H1 (cell line): Measurements from ENCODE around the gene MED13. TPM values are rescaled to one million over a fixed set of nuclear protein-coding genes. Genes with fewer than 3 reads are reported as not detected.

Experiments used
- CTCF ChIA-PET: fragments of 300-600 bp; sonication (Branson Sonifier 250); formaldehyde crosslinking; loops from one replicate; lab custom pipeline; 2021; ENCODE audit not compliant: partially characterized antibody; lab: Charles Lee
- POLR2A ChIA-PET: fragments of 300-600 bp; sonication (Branson Sonifier 250); formaldehyde crosslinking; loops from one replicate; lab custom pipeline; 2021; ENCODE audit warnings: inconsistent platforms; ENCODE audit not compliant: partially characterized antibody; lab: Charles Lee
- DNase-seq, 2 experiments: peaks; one replicate each; pipeline versions ENCODE4 v3.0.0 to v3.0.0-alpha.2; 2010 to 2022; ENCODE audit warnings: low spot score in 2 of 2, low read depth in 1 of 2, mixed read lengths in 1 of 2
- FAIRE-seq: peaks from 2 replicates; lab custom pipeline; 2011; peaks lifted over from hg19 to GRCh38; lab: Jason Lieb, UNC
- H2AFZ ChIP-seq: 2 replicates; pipeline ENCODE4 v1.8.1; 2012; ENCODE audit warnings: low read length, inconsistent platforms
- H2AK5ac ChIP-seq: 2 replicates; pipeline ENCODE4 v1.6.1; 2013; ENCODE audit warnings: low read depth, low read length
- H2BK120ac ChIP-seq: replicated peaks from 2 replicates; pipeline ENCODE3; 2013; ENCODE audit warnings: low read depth, low read length, inconsistent platforms
- H2BK12ac ChIP-seq: 2 replicates; pipeline ENCODE4 v1.6.1; 2013; ENCODE audit warnings: low read depth, low read length
- H2BK15ac ChIP-seq: 2 replicates; pipeline ENCODE4 v1.6.1; 2013; ENCODE audit warnings: low read length
- H2BK20ac ChIP-seq: 2 replicates; pipeline ENCODE4 v1.6.1; 2013; ENCODE audit warnings: low read length
- H2BK5ac ChIP-seq: 2 replicates; pipeline ENCODE4 v1.6.1; 2013; ENCODE audit warnings: low read depth, low read length
- H3K14ac ChIP-seq: 2 replicates; pipeline ENCODE4 v1.6.1; 2013; ENCODE audit warnings: inconsistent platforms; ENCODE audit not compliant: insufficient read length
- H3K18ac ChIP-seq: 2 replicates; pipeline ENCODE4 v1.6.1; 2013; ENCODE audit warnings: low read length; ENCODE audit errors: extremely low read depth
- H3K23ac ChIP-seq: 2 replicates; pipeline ENCODE4 v1.6.1; 2013; ENCODE audit warnings: inconsistent platforms; ENCODE audit not compliant: insufficient read length
- H3K23me2 ChIP-seq: 2 replicates; pipeline ENCODE4 v1.6.1; 2013; ENCODE audit warnings: low read depth, low read length
- H3K27ac ChIP-seq: 2 replicates; pipeline ENCODE4 v1.6.1; 2011; ENCODE audit warnings: low read depth, low read length, inconsistent platforms
- H3K27me3 ChIP-seq, 4 experiments: replicated peaks in 1 of 4; 1 replicate in 1 of 4; 2 replicates in 3 of 4; pipeline versions ENCODE4 v1.6.1 to v1.8.1; 2011 to 2013; ENCODE audit warnings: low read length in 3 of 4, mild to moderate bottlenecking in 3 of 4, inconsistent platforms in 2 of 4, mixed read lengths in 2 of 4, moderate library complexity in 1 of 4; ENCODE audit not compliant: control insufficient read depth in 3 of 4, insufficient read depth in 3 of 4; ENCODE audit errors: extremely low read depth in 1 of 4
- H3K36me3 ChIP-seq, 4 experiments: 2 replicates each; pipeline versions ENCODE4 v1.6.1 to v1.8.1; 2011 to 2013; ENCODE audit warnings: mild to moderate bottlenecking in 4 of 4, low read length in 3 of 4, moderate library complexity in 2 of 4, control low read depth in 1 of 4, inconsistent platforms in 1 of 4; ENCODE audit not compliant: insufficient read depth in 4 of 4, control insufficient read depth in 2 of 4
- H3K4ac ChIP-seq: replicated peaks from 2 replicates; pipeline ENCODE3; 2013; ENCODE audit warnings: low read length, low read depth, mixed read lengths, inconsistent platforms; ENCODE audit not compliant: insufficient read length
- H3K4me1 ChIP-seq, 4 experiments: replicated peaks in 1 of 4; 1 replicate in 1 of 4; 2 replicates in 3 of 4; pipeline versions ENCODE4 v1.6.1 to v1.8.1; 2011 to 2013; ENCODE audit warnings: low read length in 3 of 4, inconsistent platforms in 2 of 4, mixed read lengths in 1 of 4; ENCODE audit not compliant: insufficient read depth in 4 of 4, control insufficient read depth in 3 of 4
- H3K4me2 ChIP-seq, 2 experiments: 2 replicates each; pipeline versions ENCODE4 v1.6.1 to v1.8.1; 2011 to 2013; ENCODE audit warnings: low read depth in 2 of 2, low read length in 2 of 2, control low read depth in 1 of 2, inconsistent platforms in 1 of 2, mild to moderate bottlenecking in 1 of 2; ENCODE audit not compliant: insufficient read depth in 1 of 2
- H3K4me3 ChIP-seq, 4 experiments: fragments of 200-600, 300-600 bp in 1 of 4; sonication (generic), shearing (Covaris generic), sonication (Bioruptor Twin) in 1 of 4; 2 replicates each; pipeline versions ENCODE4 v1.5.1 to v1.8.1; 2011 to 2016; ENCODE audit warnings: low read length in 4 of 4, low read depth in 3 of 4, control low read depth in 2 of 4, inconsistent platforms in 2 of 4, mild to moderate bottlenecking in 2 of 4, mixed read lengths in 1 of 4, moderate library complexity in 1 of 4; ENCODE audit not compliant: insufficient read depth in 2 of 4; ENCODE audit errors: extremely low read depth in 1 of 4
- H3K56ac ChIP-seq: replicated peaks from 2 replicates; pipeline ENCODE3; 2013; ENCODE audit warnings: low read depth, mild to moderate bottlenecking, mixed read lengths, low read length, inconsistent platforms; ENCODE audit not compliant: insufficient read length
- H3K79me1 ChIP-seq: 2 replicates; pipeline ENCODE4 v1.6.1; 2013; ENCODE audit warnings: low read depth, low read length, control low read depth
- H3K79me2 ChIP-seq, 2 experiments: 2 replicates each; pipeline versions ENCODE4 v1.6.1 to v1.8.1; 2012 to 2013; ENCODE audit warnings: low read length in 2 of 2, mild to moderate bottlenecking in 2 of 2, inconsistent platforms in 1 of 2; ENCODE audit not compliant: insufficient read depth in 2 of 2, control insufficient read depth in 1 of 2
- H3K9ac ChIP-seq, 4 experiments: replicated peaks in 1 of 4; 1 replicate in 1 of 4; 2 replicates in 3 of 4; pipeline versions ENCODE4 v1.6.1 to v1.8.1; 2011 to 2013; ENCODE audit warnings: low read depth in 3 of 4, low read length in 3 of 4, control low read depth in 2 of 4, mild to moderate bottlenecking in 2 of 4, moderate library complexity in 2 of 4, inconsistent platforms in 1 of 4; ENCODE audit errors: extremely low read depth in 1 of 4
- H3K9me3 ChIP-seq, 2 experiments: 2 replicates each; pipeline versions ENCODE4 v1.6.1 to v1.8.1; 2012 to 2013; ENCODE audit warnings: mild to moderate bottlenecking in 2 of 2, moderate library complexity in 2 of 2, control low read depth in 1 of 2, inconsistent platforms in 1 of 2, low read depth in 1 of 2, low read length in 1 of 2, mixed read lengths in 1 of 2; ENCODE audit not compliant: insufficient read depth in 2 of 2
- H4K20me1 ChIP-seq, 2 experiments: replicated peaks in 1 of 2; 2 replicates each; pipeline versions ENCODE3 to v1.8.1; 2011 to 2013; ENCODE audit warnings: inconsistent platforms in 2 of 2, low read length in 2 of 2, mild to moderate bottlenecking in 1 of 2; ENCODE audit not compliant: insufficient read depth in 2 of 2, control insufficient read depth in 1 of 2
- H4K5ac ChIP-seq: 2 replicates; pipeline ENCODE4 v1.6.1; 2013; ENCODE audit warnings: low read length, low read depth, mixed read lengths, inconsistent platforms; ENCODE audit not compliant: insufficient read length
- H4K8ac ChIP-seq: 2 replicates; pipeline ENCODE4 v1.8.0; 2013; ENCODE audit warnings: mild to moderate bottlenecking, moderate library complexity, low read length, inconsistent platforms; ENCODE audit not compliant: insufficient read depth; ENCODE audit errors: extremely low read depth
- H4K91ac ChIP-seq: replicated peaks from 2 replicates; pipeline ENCODE3; 2013; ENCODE audit warnings: low read length, mixed read lengths, inconsistent platforms; ENCODE audit not compliant: insufficient read length
- CTBP2 ChIP-seq: IDR thresholded peaks from 2 replicates; pipeline ENCODE4 v1.7.0; 2011; ENCODE audit warnings: borderline replicate concordance, mild to moderate bottlenecking, moderate library complexity, mixed read lengths, low read length; ENCODE audit not compliant: insufficient read depth, insufficient read length
- GTF2F1 ChIP-seq: IDR thresholded peaks from 2 replicates; pipeline ENCODE4 v1.6.1; 2012; ENCODE audit warnings: low read depth, low read length, improper control_type of control experiment, borderline replicate concordance
- HDAC2 ChIP-seq, 2 experiments: fragments of 300-600 bp in 1 of 2; sonication (generic) in 1 of 2; IDR thresholded peaks; 2 replicates each; pipeline ENCODE4 v1.6.1; 2011 to 2012; ENCODE audit warnings: low read depth in 2 of 2, low read length in 2 of 2, mild to moderate bottlenecking in 2 of 2, moderate library complexity in 2 of 2, borderline replicate concordance in 1 of 2, inconsistent platforms in 1 of 2
- JUND ChIP-seq: IDR thresholded peaks from 2 replicates; pipeline ENCODE4 v1.6.1; 2011; ENCODE audit warnings: mild to moderate bottlenecking, improper control_type of control experiment, low read length
- MAX ChIP-seq: IDR thresholded peaks from 2 replicates; pipeline ENCODE4 v1.6.1; 2012; ENCODE audit warnings: inconsistent platforms
- PHF8 ChIP-seq: fragments of 200-600 bp; sonication (generic); conservative IDR thresholded peaks from 2 replicates; pipeline ENCODE4 v1.7.1; 2012; ENCODE audit warnings: low read depth, mild to moderate bottlenecking, inconsistent platforms, low read length, moderate library complexity
- RAD21 ChIP-seq, 2 experiments: IDR thresholded peaks in 1 of 2; conservative IDR thresholded peaks in 1 of 2; 2 replicates each; pipeline ENCODE4 v1.6.1; 2011; ENCODE audit warnings: low read depth in 2 of 2, low read length in 2 of 2, improper control_type of control experiment in 1 of 2, inconsistent platforms in 1 of 2, mild to moderate bottlenecking in 1 of 2, moderate library complexity in 1 of 2
- SIN3A ChIP-seq, 2 experiments: IDR thresholded peaks in 1 of 2; conservative IDR thresholded peaks in 1 of 2; 2 replicates each; pipeline ENCODE4 v1.6.1; 2011 to 2012; ENCODE audit warnings: low read length in 2 of 2, improper control_type of control experiment in 1 of 2, low read depth in 1 of 2, mild to moderate bottlenecking in 1 of 2
- SIRT6 ChIP-seq: IDR thresholded peaks from one replicate; pipeline ENCODE4 v1.7.1; 2012; ENCODE audit warnings: low read length, inconsistent platforms
- SIX5 ChIP-seq: IDR thresholded peaks from 2 replicates; pipeline ENCODE4 v1.6.1; 2011; ENCODE audit warnings: mild to moderate bottlenecking, low read depth, low read length
- TCF12 ChIP-seq: IDR thresholded peaks from 2 replicates; pipeline ENCODE4 v1.6.1; 2011; ENCODE audit warnings: low read depth, mild to moderate bottlenecking, low read length
- WGBS, 2 experiments: shearing (Covaris generic) in 1 of 2; methylation state at CpG; one replicate each; pipeline versions ENCODE4 v1.1.6 to v1.1.7; 2013 to 2015; ENCODE audit warnings: low lambda C conversion rate in 2 of 2, mixed read lengths in 2 of 2, inconsistent platforms in 1 of 2, low coverage in 1 of 2, missing lambda C conversion rate in 1 of 2; ENCODE audit not compliant: insufficient replicate concordance in 2 of 2, insufficient coverage in 1 of 2, insufficient read length in 1 of 2; ENCODE audit errors: extremely low coverage in 1 of 2, missing lambda C conversion rate in 1 of 2; 5-methylcytosine and 5-hydroxymethylcytosine counted together
- polyA plus RNA-seq, 7 experiments: library from polyadenylated mRNA; depleted of rRNA in 3 of 7; stranded (reverse) in 5 of 7; unstranded in 2 of 7; fragments of >200 nt in 5 of 7; fragments of 200-250 nt in 2 of 7; gene quantifications; 1 replicate in 5 of 7; 2 replicates in 1 of 7; 4 replicates in 1 of 7; pipeline versions ENCODE4 v1.2.1 to v1.2.3, GENCODE V29; 2011 to 2013; ENCODE audit warnings: missing spikeins in 2 of 7, mixed read lengths in 2 of 7
- total RNA-seq: library from RNA; stranded (reverse); fragmentation: NEBNext Ultra II Directional; extraction: Animal tissue kit (Norgen Biotek cat#: 25700); gene quantifications from 2 replicates; pipeline ENCODE4 v1.2.1, GENCODE V29; 2021

The MED13 gene
- total and polyA plus RNA-seq, 2 of the 8 experiments (the other 6 are each of a cell fraction or from before 2014, with no cell fraction given), result 11.3 to 44.8 TPM

- Histone ChIP-seq H3K18ac (no peak overlapping the region), H4K91ac (no peak overlapping the region), H3K79me1 (peaks cover 3% of the 10 kb centered on the region; the same call in 1 of the 2 replicates), H3K4me2 (no peak overlapping the region), H2BK5ac (no peak overlapping the region), H2BK12ac (no peak overlapping the region), H2BK120ac (no peak overlapping the region), H3K23me2 (no peaks in the 10 kb centered on the region), H3K27ac (no peak overlapping the region), H4K20me1 (peaks cover 2 to 7% of the 10 kb centered on the region in 2 experiments), H3K4me1 (no peaks in the 10 kb centered on the region), H3K4ac (no peak overlapping the region), H3K4me3 (no peak overlapping the region), H3K56ac (no peak overlapping the region), H2AFZ (no peak overlapping the region), H2AK5ac (no peak overlapping the region), H3K14ac (no peak overlapping the region), H4K8ac (no peak overlapping the region), H3K9ac (no peak overlapping the region), H3K79me2 (peaks cover 0 to 68% of the 10 kb centered on the region in 2 experiments; a peak in 2 of 4 replicates), H3K23ac (no peak overlapping the region), H3K36me3 (peaks cover 3 to 57% (median 26%) of the 10 kb centered on the region in 4 experiments; a peak in 6 of 8 replicates), H2BK15ac (no peak overlapping the region), H2BK20ac (no peak overlapping the region), H3K27me3 (no peaks in the 10 kb centered on the region), H4K5ac (no peak overlapping the region), H3K9me3 (no peaks in the 10 kb centered on the region)
- DNase-seq (no peak), FAIRE-seq (no peak)
- ChIA-PET CTCF (interaction anchor here (0.6 kb wide), 1 partner anchor 692 kb away, joined by 4 read pairs; no protein-coding TSS in a partner anchor), POLR2A (interaction anchor here (1.2 kb wide), 1 partner anchor 9 kb away, joined by 3 read pairs; no protein-coding TSS in a partner anchor)
- WGBS, 2 experiments, result 90% methylated on average over 5 of the region's 5 CpGs; no CpG with 5 or more reads in 1 of the 2 experiments
- TF ChIP-seq GTF2F1 (no peak), JUND (no peak), MAX (no peak), RAD21 (IDR thresholded peaks at IDR 0.05 in 1 of 2, conservative IDR thresholded peaks at IDR 0.05 in 1 of 2; ENCODE audit: low read depth in 2 of 2, low read length in 2 of 2) (no peak), SIRT6 (no peak), HDAC2 (IDR thresholded peaks at IDR 0.05; ENCODE audit: borderline replicate concordance in 1 of 2, low read depth in 2 of 2, low read length in 2 of 2) (no peak), PHF8 (no peak), SIN3A (conservative IDR thresholded peaks at IDR 0.05 in 1 of 2, IDR thresholded peaks at IDR 0.05 in 1 of 2; ENCODE audit: low read depth in 1 of 2, low read length in 2 of 2) (no peak), TCF12 (no peak), SIX5 (no peak), CTBP2 (no peak)
Measured at GRCh38 chr17:62049299-62049698, 15.8 kb downstream of the MED13 start.
